Measurements from ENCODE around the gene IGLL1. TPM values are rescaled to one million over a fixed set of nuclear protein-coding genes. Genes with fewer than 3 reads are reported as not detected.
"Not testable (repeated sequence)": the region's sequence is repeated elsewhere in the genome, so short reads cannot be mapped to it uniquely, and the experiment has no call there.

The IGLL1 gene
- total RNA-seq, 1 experiment from 2014 or later, result not detected

GRCh38 chr22:23541849-23542281, 38.2 kb downstream of the IGLL1 start:
- CTCF ChIA-PET, result interaction anchor here (1.0 kb wide), 1 partner anchor 49 kb away, joined by 3 read pairs; no protein-coding TSS in a partner anchor
- DNase-seq; H3K36me3 Mint-ChIP-seq (ENCODE audit: insufficient read depth, unreplicated experiment); H3K4me3 Mint-ChIP-seq (ENCODE audit: unreplicated experiment); H3K27ac Mint-ChIP-seq (ENCODE audit: unreplicated experiment); H3K9me3 Mint-ChIP-seq (ENCODE audit: unreplicated experiment); H3K36me3 ChIP-seq (ENCODE audit: control insufficient read depth, insufficient read depth, low read length); H3K9me3 ChIP-seq; H3K27me3 ChIP-seq (replicated peaks; ENCODE audit: control insufficient read depth, insufficient read depth, low read length); H3K4me3 ChIP-seq (ENCODE audit: low read depth, low read length); POLR2A ChIA-PET; H3K27me3 Mint-ChIP-seq (ENCODE audit: insufficient read depth, unreplicated experiment); BruUV-seq (replicated peaks): not testable (repeated sequence)
- peak; percentile 29 to 57 for TF ChIP-seq CTCF (IDR thresholded peaks at IDR 0.05; ENCODE audit: insufficient read depth in 1 of 2, low read depth in 1 of 2, low read length in 1 of 2, severe bottlenecking in 1 of 2, unreplicated experiment in 1 of 2)
- H3K4me1 ChIP-seq, result peaks cover 28% of the 10 kb centered on the region
- peaks cover 25% of the 10 kb centered on the region for H3K4me1 Mint-ChIP-seq (ENCODE audit: low read depth, unreplicated experiment)
- intact Hi-C loops (cut with micrococcal nuclease; ENCODE audit: unreplicated experiment), result loop anchor here (1.0 to 5.0 kb wide), 2 partner anchors 49 to 305 kb away; no protein-coding TSS in a partner anchor

GRCh38 chr22:23540837-23541236, 39.3 kb downstream of the IGLL1 start:
- peaks cover 34% of the 10 kb centered on the region for H3K4me1 ChIP-seq
- H3K27ac Mint-ChIP-seq (ENCODE audit: unreplicated experiment); BruUV-seq (replicated peaks); POLR2A ChIA-PET; H3K9me3 ChIP-seq; H3K4me3 Mint-ChIP-seq (ENCODE audit: unreplicated experiment); DNase-seq; H3K27me3 Mint-ChIP-seq (ENCODE audit: insufficient read depth, unreplicated experiment); CTCF ChIA-PET; H3K27me3 ChIP-seq (replicated peaks; ENCODE audit: control insufficient read depth, insufficient read depth, low read length); H3K36me3 Mint-ChIP-seq (ENCODE audit: insufficient read depth, unreplicated experiment); H3K36me3 ChIP-seq (ENCODE audit: control insufficient read depth, insufficient read depth, low read length); H3K4me3 ChIP-seq (ENCODE audit: low read depth, low read length); H3K9me3 Mint-ChIP-seq (ENCODE audit: unreplicated experiment): not testable (repeated sequence)
- peaks cover 35% of the 10 kb centered on the region for H3K4me1 Mint-ChIP-seq (ENCODE audit: low read depth, unreplicated experiment)
- intact Hi-C loops (cut with micrococcal nuclease; ENCODE audit: unreplicated experiment), result loop anchor here (1.0 to 5.0 kb wide), 2 partner anchors 50 to 306 kb away; no protein-coding TSS in a partner anchor

GRCh38 chr22:23539839-23540198, 40.3 kb downstream of the IGLL1 start:
- H3K4me3 ChIP-seq (ENCODE audit: low read depth, low read length); H3K4me3 Mint-ChIP-seq (ENCODE audit: unreplicated experiment); H3K36me3 Mint-ChIP-seq (ENCODE audit: insufficient read depth, unreplicated experiment); H3K36me3 ChIP-seq (ENCODE audit: control insufficient read depth, insufficient read depth, low read length); H3K9me3 Mint-ChIP-seq (ENCODE audit: unreplicated experiment); H3K27me3 Mint-ChIP-seq (ENCODE audit: insufficient read depth, unreplicated experiment); DNase-seq; CTCF ChIA-PET; H3K9me3 ChIP-seq; H3K27ac Mint-ChIP-seq (ENCODE audit: unreplicated experiment); POLR2A ChIA-PET; H3K27me3 ChIP-seq (replicated peaks; ENCODE audit: control insufficient read depth, insufficient read depth, low read length); BruUV-seq (replicated peaks): not testable (repeated sequence)
- peaks cover 44% of the 10 kb centered on the region for H3K4me1 ChIP-seq
- peaks cover 41% of the 10 kb centered on the region for H3K4me1 Mint-ChIP-seq (ENCODE audit: low read depth, unreplicated experiment)
- intact Hi-C loops (cut with micrococcal nuclease; ENCODE audit: unreplicated experiment), result loop anchor here (5.0 kb wide), 1 partner anchor 307 kb away; no protein-coding TSS in a partner anchor

- H3K4me3 Mint-ChIP-seq (ENCODE audit: unreplicated experiment), result no peak overlapping the region
- DNase-seq, result peak; percentile 72 to 74
- Histone ChIP-seq H3K27me3 (replicated peaks; ENCODE audit: control insufficient read depth, insufficient read depth, low read length) (no peaks in the 10 kb centered on the region), H3K9me3 (no peaks in the 10 kb centered on the region), H3K36me3 (ENCODE audit: control insufficient read depth, insufficient read depth, low read length) (no peaks in the 10 kb centered on the region), H3K4me1 (peaks cover 50% of the 10 kb centered on the region), H3K4me3 (ENCODE audit: low read depth, low read length) (no peak overlapping the region)
- intact Hi-C loops (cut with micrococcal nuclease; ENCODE audit: unreplicated experiment), result no loop called here
- H3K36me3 Mint-ChIP-seq (ENCODE audit: insufficient read depth, unreplicated experiment), result no peaks in the 10 kb centered on the region
- TF ChIP-seq CTCF (IDR thresholded peaks at IDR 0.05; ENCODE audit: insufficient read depth in 1 of 2, low read depth in 1 of 2, low read length in 1 of 2, severe bottlenecking in 1 of 2, unreplicated experiment in 1 of 2), result peak; percentile 81 to 83
- H3K27ac Mint-ChIP-seq (ENCODE audit: unreplicated experiment), result no peak overlapping the region
- CTCF ChIA-PET, result no interaction called here
- no TSS peak for BruUV-seq (replicated peaks)
- peaks cover 46% of the 10 kb centered on the region for H3K4me1 Mint-ChIP-seq (ENCODE audit: low read depth, unreplicated experiment)
- no peaks in the 10 kb centered on the region for H3K27me3 Mint-ChIP-seq (ENCODE audit: insufficient read depth, unreplicated experiment)
- no peaks in the 10 kb centered on the region for H3K9me3 Mint-ChIP-seq (ENCODE audit: unreplicated experiment)
- POLR2A ChIA-PET, result no interaction called here
Measured at GRCh38 chr22:23539135-23539838, 40.8 kb downstream of the IGLL1 start.

- POLR2A ChIA-PET; H3K36me3 Mint-ChIP-seq (ENCODE audit: insufficient read depth, unreplicated experiment); BruUV-seq (replicated peaks); H3K27me3 Mint-ChIP-seq (ENCODE audit: insufficient read depth, unreplicated experiment); intact Hi-C loops (cut with micrococcal nuclease; ENCODE audit: unreplicated experiment); CTCF ChIA-PET; H3K9me3 ChIP-seq; H3K4me3 ChIP-seq (ENCODE audit: low read depth, low read length); DNase-seq; H3K36me3 ChIP-seq (ENCODE audit: control insufficient read depth, insufficient read depth, low read length); H3K27me3 ChIP-seq (replicated peaks; ENCODE audit: control insufficient read depth, insufficient read depth, low read length); H3K9me3 Mint-ChIP-seq (ENCODE audit: unreplicated experiment): not testable (repeated sequence)
- H3K4me1 ChIP-seq, result peaks cover 54% of the 10 kb centered on the region
- Mint-ChIP-seq H3K27ac (ENCODE audit: unreplicated experiment) (peak overlapping the region; percentile 99), H3K4me3 (ENCODE audit: unreplicated experiment) (peak overlapping the region; percentile 45), H3K4me1 (ENCODE audit: low read depth, unreplicated experiment) (peaks cover 51% of the 10 kb centered on the region)
Measured at GRCh38 chr22:23538696-23539030, 41.4 kb downstream of the IGLL1 start.

Data from Caco-2 (cell line).